ENCODE data around the gene TENM3. TPM values are rescaled to one million over a fixed set of nuclear protein-coding genes. Genes with fewer than 3 reads are reported as not detected.

The TENM3 gene
- total RNA-seq, 4 donors from 2014 or later = 0.64 to 5.5 (median 2.1) TPM

GRCh38 chr4:182832352-182833120 lies 589.3 kb downstream of the TENM3 start:
- intact Hi-C loops (cut with DNase I) = no loop called here
- Histone ChIP-seq H3K36me3 (no peaks in the 10 kb centered on the region), H3K27ac (no peak overlapping the region), H3K9me3 (no peaks in the 10 kb centered on the region), H3K4me3 (no peak overlapping the region), H3K27me3 (peaks cover 0 to 5% (median 0%) of the 10 kb centered on the region in 4 donors), H3K4me1 (no peaks in the 10 kb centered on the region)
- no peak for TF ChIP-seq POLR2A (IDR thresholded peaks at IDR 0.05)
- DNase-seq = no peak
- WGBS, 2 donors = 60% methylated on average over 1 to 2 of the region's 3 CpGs

- no peaks in the 10 kb centered on the region for H3K9me3 ChIP-seq
- no peak for DNase-seq
- H3K4me3 ChIP-seq = no peak overlapping the region
- intact Hi-C loops (cut with DNase I) = no loop called here
- TF ChIP-seq POLR2A (IDR thresholded peaks at IDR 0.05) (no peak), CTCF (IDR thresholded peaks at IDR 0.05) (no peak)
- no peaks in the 10 kb centered on the region for H3K4me1 ChIP-seq
- no peaks in the 10 kb centered on the region for H3K36me3 ChIP-seq
- peaks cover 0 to 5% (median 0%) of the 10 kb centered on the region in 4 donors for H3K27me3 ChIP-seq
- no peak overlapping the region for H3K27ac ChIP-seq
- 80 to 82% methylated on average over 23 to 26 of the region's 26 CpGs for WGBS, 2 donors
Measured at GRCh38 chr4:182835006-182835740, 592.0 kb downstream of the TENM3 start.

- H3K27ac ChIP-seq = no peak overlapping the region
Measured at GRCh38 chr4:182837831-182838230, 594.6 kb downstream of the TENM3 start.

GRCh38 chr4:182838535-182838934 lies 595.3 kb downstream of the TENM3 start:
- no peak overlapping the region for H3K4me3 ChIP-seq
- intact Hi-C loops (cut with DNase I) = no loop called here

More at GRCh38 chr4:182837831-182838230, 594.6 kb downstream of the TENM3 start:
- Histone ChIP-seq H3K4me3 (no peak overlapping the region), H3K36me3 (no peaks in the 10 kb centered on the region), H3K4me1 (peaks cover 0 to 6% (median 0%) of the 10 kb centered on the region in 3 donors), H3K9me3 (no peaks in the 10 kb centered on the region), H3K27me3 (peaks cover 0 to 5% (median 0%) of the 10 kb centered on the region in 4 donors)
- 63 to 89% methylated on average over 11 to 12 of the region's 12 CpGs for WGBS, 2 donors
- no peak for TF ChIP-seq CTCF (IDR thresholded peaks at IDR 0.05)
- DNase-seq = no peak
- intact Hi-C loops (cut with DNase I) = no loop called here

GRCh38 chr4:182839256-182839655 lies 596.1 kb downstream of the TENM3 start:
- no peak for DNase-seq
- peaks cover 0 to 5% (median 0%) of the 10 kb centered on the region in 4 donors for H3K27me3 ChIP-seq
- no peaks in the 10 kb centered on the region for H3K9me3 ChIP-seq
- peaks cover 8 to 20% (median 11%) of the 10 kb centered on the region in 3 donors for H3K4me1 ChIP-seq
- 92 to 100% methylated on average over 2 to 6 of the region's 9 CpGs for WGBS, 2 donors
- intact Hi-C loops (cut with DNase I) = no loop called here
- H3K27ac ChIP-seq = no peak overlapping the region
- H3K4me3 ChIP-seq = no peak overlapping the region
- no peak for TF ChIP-seq POLR2A (IDR thresholded peaks at IDR 0.05)
- no peak for TF ChIP-seq CTCF (IDR thresholded peaks at IDR 0.05)
- H3K36me3 ChIP-seq = no peaks in the 10 kb centered on the region

More at GRCh38 chr4:182838535-182838934, 595.3 kb downstream of the TENM3 start:
- DNase-seq = no peak
- 60 to 72% methylated on average over 2 to 3 of the region's 10 CpGs for WGBS, 2 donors
- Histone ChIP-seq H3K27ac (no peak overlapping the region), H3K27me3 (peaks cover 0 to 5% (median 0%) of the 10 kb centered on the region in 4 donors), H3K36me3 (no peaks in the 10 kb centered on the region), H3K4me1 (peaks cover 5 to 13% (median 7%) of the 10 kb centered on the region in 3 donors), H3K9me3 (no peaks in the 10 kb centered on the region)
- TF ChIP-seq CTCF (IDR thresholded peaks at IDR 0.05) (no peak), POLR2A (IDR thresholded peaks at IDR 0.05) (no peak)

Measured in esophagus squamous epithelium (tissue), 5 donors.